HepG2 (cell line): ENCODE measurements around the gene HTR1B. TPM values are rescaled to one million over a fixed set of nuclear protein-coding genes. Genes with fewer than 3 reads are reported as not detected.

Experiments used
- ATAC-seq: fragments of 200-7000 bp; cut with Tn5 transposase; 3 replicates; pipeline ENCODE4 v1.9.1; 2020; ENCODE audit warnings: mild to moderate bottlenecking, moderate library complexity
- BruUV-seq: library from RNA; stranded (reverse); fragments of 400-500 nt; replicated peaks from 2 replicates; lab custom pipeline; 2021; lab: Mats Ljungman, UMichigan
- CTCF ChIA-PET: fragments of 300-600 bp; formaldehyde crosslinking; extraction: SDS; loops from one replicate; lab custom pipeline; 2021; ENCODE audit warnings: low total read pairs, inconsistent platforms, low intra/inter-chr PET ratio; lab: Yijun Ruan, JAX
- POLR2A ChIA-PET: fragments of 350-600 bp; sonication (Branson Sonifier 250); formaldehyde crosslinking; loops from one replicate; lab custom pipeline; 2020; ENCODE audit warnings: antibody characterized with exemption, inconsistent platforms; lab: Yijun Ruan, JAX
- DNase-seq: peaks from one replicate; pipeline ENCODE4 v3.0.0-alpha.2; 2015; ENCODE audit warnings: low spot score
- FAIRE-seq: peaks from 3 replicates; lab custom pipeline; 2011; peaks lifted over from hg19 to GRCh38; lab: Jason Lieb, UNC
- H2AFZ ChIP-seq: one replicate; pipeline ENCODE4 v1.6.1; 2011; ENCODE audit warnings: low read length, inconsistent platforms
- H3K27ac ChIP-seq: fragments of 300-600 bp; 3 replicates; pipeline ENCODE4 v1.8.0; 2011; ENCODE audit warnings: mixed run types, mild to moderate bottlenecking, mixed read lengths, low read length, inconsistent platforms; ENCODE audit not compliant: insufficient read depth; ENCODE audit errors: extremely low read length
- H3K27me3 ChIP-seq, 2 experiments: fragments of 200-600 bp in 1 of 2; 2 replicates in 1 of 2; 3 replicates in 1 of 2; pipeline versions ENCODE4 v1.6.0 to v1.8.0; 2011; ENCODE audit warnings: low read length in 2 of 2, mild to moderate bottlenecking in 2 of 2, moderate library complexity in 2 of 2, inconsistent platforms in 1 of 2; ENCODE audit not compliant: insufficient read depth in 2 of 2, control insufficient read depth in 1 of 2
- H3K36me3 ChIP-seq, 2 experiments: fragments of 200-600 bp in 1 of 2; replicated peaks in 1 of 2; 2 replicates in 1 of 2; 3 replicates in 1 of 2; pipeline versions ENCODE4 v1.5.1 to v1.8.0; 2011; ENCODE audit warnings: low read length in 2 of 2, inconsistent platforms in 1 of 2; ENCODE audit not compliant: insufficient read depth in 2 of 2, control insufficient read depth in 1 of 2
- H3K4me1 ChIP-seq: 2 replicates; pipeline ENCODE4 v1.5.1; 2012; ENCODE audit warnings: low read length, inconsistent platforms; ENCODE audit not compliant: insufficient read depth
- H3K4me2 ChIP-seq: 2 replicates; pipeline ENCODE4 v1.6.0; 2011; ENCODE audit warnings: low read depth, low read length, inconsistent platforms
- H3K4me3 ChIP-seq, 3 experiments: fragments of 200-600 bp in 1 of 3; sonication (generic), shearing (Covaris generic) in 1 of 3; replicated peaks in 1 of 3; 2 replicates each; pipeline ENCODE4 v1.5.1; 2011 to 2016; ENCODE audit warnings: low read length in 3 of 3, inconsistent platforms in 2 of 3, low read depth in 2 of 3, mild to moderate bottlenecking in 2 of 3, control low read depth in 1 of 3, mixed read lengths in 1 of 3; ENCODE audit not compliant: insufficient read depth in 1 of 3
- H3K79me2 ChIP-seq: one replicate; pipeline ENCODE4 v1.6.1; 2011; ENCODE audit warnings: low read length, inconsistent platforms; ENCODE audit not compliant: insufficient read depth
- H3K9ac ChIP-seq: 2 replicates; pipeline ENCODE4 v1.6.0; 2011; ENCODE audit warnings: mild to moderate bottlenecking, low read depth, low read length, inconsistent platforms; ENCODE audit not compliant: insufficient read depth
- H3K9me3 ChIP-seq: 2 replicates; pipeline ENCODE4 v1.5.1; 2012; ENCODE audit warnings: mild to moderate bottlenecking, low read length
- H4K20me1 ChIP-seq: 2 replicates; pipeline ENCODE4 v1.6.0; 2011; ENCODE audit warnings: inconsistent platforms, mild to moderate bottlenecking, low read length, moderate library complexity; ENCODE audit not compliant: insufficient read depth
- AKAP8 ChIP-seq: sonication (generic); formaldehyde crosslinking; IDR thresholded peaks from 2 replicates; pipeline ENCODE4 v1.5.1; 2020; ENCODE audit warnings: mild to moderate bottlenecking, missing genetic modification reagents
- BHLHE40 ChIP-seq: IDR thresholded peaks from 2 replicates; pipeline ENCODE4 v1.6.1; 2011; ENCODE audit warnings: low read length, improper control_type of control experiment
- BORCS8-MEF2B ChIP-seq: sonication (generic); formaldehyde crosslinking; IDR thresholded peaks from 2 replicates; pipeline ENCODE4 v1.8.0; 2022; ENCODE audit warnings: mild to moderate bottlenecking, missing genetic modification reagents
- CBX2 ChIP-seq, 2 experiments: fragments of 200-600 bp in 1 of 2; sonication (generic); formaldehyde crosslinking in 1 of 2; IDR thresholded peaks; 2 replicates each; pipeline versions ENCODE4 v1.7.0 to v1.8.1; 2018 to 2022; ENCODE audit warnings: low read depth in 2 of 2, low read length in 1 of 2, mild to moderate bottlenecking in 1 of 2, missing genetic modification reagents in 1 of 2
- GLI4 ChIP-seq: sonication (generic); formaldehyde crosslinking; IDR thresholded peaks from 2 replicates; pipeline ENCODE4 v1.5.1; 2020; ENCODE audit warnings: missing genetic modification reagents, mild to moderate bottlenecking, moderate library complexity, borderline replicate concordance
- KAT8 ChIP-seq: IDR thresholded peaks from 2 replicates; pipeline ENCODE4 v1.6.1; 2016; ENCODE audit warnings: missing genetic modification reagents, missing compliant biosample characterization
- MTA1 ChIP-seq: sonication (generic); formaldehyde crosslinking; IDR thresholded peaks from 2 replicates; pipeline ENCODE4 v1.4.0; 2020; ENCODE audit warnings: missing genetic modification reagents, mild to moderate bottlenecking, borderline replicate concordance
- MXD3 ChIP-seq: IDR thresholded peaks from 2 replicates; pipeline ENCODE4 v1.6.1; 2016; ENCODE audit warnings: mild to moderate bottlenecking, missing biosample characterization, missing genetic modification reagents
- NONO ChIP-seq, 2 experiments: fragments of 450-650 bp in 1 of 2; sonication (generic) in 1 of 2; formaldehyde crosslinking in 1 of 2; IDR thresholded peaks in 1 of 2; conservative IDR thresholded peaks in 1 of 2; 2 replicates each; pipeline versions ENCODE4 v1.6.1 to v1.8.0; 2017 to 2022; ENCODE audit warnings: mild to moderate bottlenecking in 1 of 2, missing genetic modification reagents in 1 of 2, moderate library complexity in 1 of 2
- NR2C2 ChIP-seq: sonication (generic); formaldehyde crosslinking; IDR thresholded peaks from 2 replicates; pipeline ENCODE4 v1.4.0; 2020; ENCODE audit warnings: missing genetic modification reagents, mild to moderate bottlenecking, moderate library complexity, borderline replicate concordance
- PLRG1 ChIP-seq: fragments of 450-650 bp; conservative IDR thresholded peaks from 2 replicates; pipeline ENCODE4 v1.6.1; 2016
- ZIK1 ChIP-seq: sonication (generic); formaldehyde crosslinking; IDR thresholded peaks from 2 replicates; pipeline ENCODE4 v1.5.0; 2020; ENCODE audit warnings: mild to moderate bottlenecking, low read depth, missing genetic modification reagents, borderline replicate concordance
- ZNF383 ChIP-seq: sonication (generic); formaldehyde crosslinking; IDR thresholded peaks from 2 replicates; pipeline ENCODE4 v1.4.0; 2020; ENCODE audit warnings: missing genetic modification reagents, mild to moderate bottlenecking, borderline replicate concordance
- ZNF431 ChIP-seq: sonication (generic); formaldehyde crosslinking; IDR thresholded peaks from 2 replicates; pipeline ENCODE4 v1.9.0; 2022; ENCODE audit warnings: missing genetic modification reagents, low read depth, mild to moderate bottlenecking, borderline replicate concordance
- ZNF746 ChIP-seq: sonication (generic); formaldehyde crosslinking; IDR thresholded peaks from 2 replicates; pipeline ENCODE4 v1.8.0; 2022; ENCODE audit warnings: mild to moderate bottlenecking, missing genetic modification reagents
- ZNF761 ChIP-seq: sonication (generic); formaldehyde crosslinking; conservative IDR thresholded peaks from 2 replicates; pipeline ENCODE4 v1.4.0; 2020; ENCODE audit warnings: mild to moderate bottlenecking, missing genetic modification reagents
- ZNF781 ChIP-seq: sonication (generic); formaldehyde crosslinking; IDR thresholded peaks from 2 replicates; pipeline ENCODE4 v1.5.1; 2020; ENCODE audit warnings: borderline replicate concordance, mild to moderate bottlenecking, missing genetic modification reagents; ENCODE audit errors: not compliant biosample characterization
- in situ Hi-C: cut with HindIII; loops from 2 replicates; pipeline ENCODE4 v1.10.0; 2017; ENCODE audit warnings: low pct_unique_long_range_greater_than_20kb; ENCODE audit not compliant: extremely low pct_ligation_motif_present
- intact Hi-C: fragments of 100-400 bp; cut with micrococcal nuclease; formaldehyde crosslinking; loops from one replicate; pipeline ENCODE4 v1.10.0; 2022; ENCODE audit not compliant: unreplicated experiment
- polyA plus RNA-seq, 8 experiments: library from polyadenylated mRNA; depleted of rRNA in 3 of 8; stranded (reverse) in 7 of 8; unstranded in 1 of 8; fragments of >200 nt; fragmentation: Illumina TruSeq in 4 of 8; extraction: Trizol in 4 of 8; gene quantifications; 2 replicates each; pipeline versions ENCODE4 v1.2.1 to v1.2.3, GENCODE V29; 2011 to 2016; ENCODE audit warnings: low read depth in 4 of 8, missing spikeins in 1 of 8, mixed read lengths in 1 of 8; ENCODE audit not compliant: insufficient read depth in 1 of 8
- total RNA-seq, 5 experiments: library from RNA; depleted of rRNA; stranded (reverse); fragments of >200 nt; fragmentation: Illumina TruSeq; extraction: Trizol; gene quantifications; 2 replicates each; pipeline ENCODE4 v1.2.3, GENCODE V29; 2016; ENCODE audit warnings: low read depth in 1 of 5
- TF ChIP-seq, protein P1 (sequence below): sonication (generic); formaldehyde crosslinking; IDR thresholded peaks from 2 replicates; pipeline ENCODE4 v1.8.0; 2022; ENCODE audit warnings: mild to moderate bottlenecking, missing genetic modification reagents, moderate library complexity
- TF ChIP-seq, protein P2 (sequence below): sonication (generic); formaldehyde crosslinking; IDR thresholded peaks from 2 replicates; pipeline ENCODE4 v1.4.0; 2020; ENCODE audit warnings: missing genetic modification reagents

The HTR1B gene
- total and polyA plus RNA-seq, 2 of the 13 experiments (the other 11 are each of a cell fraction or from before 2014, with no cell fraction given): not detected

DNA sequence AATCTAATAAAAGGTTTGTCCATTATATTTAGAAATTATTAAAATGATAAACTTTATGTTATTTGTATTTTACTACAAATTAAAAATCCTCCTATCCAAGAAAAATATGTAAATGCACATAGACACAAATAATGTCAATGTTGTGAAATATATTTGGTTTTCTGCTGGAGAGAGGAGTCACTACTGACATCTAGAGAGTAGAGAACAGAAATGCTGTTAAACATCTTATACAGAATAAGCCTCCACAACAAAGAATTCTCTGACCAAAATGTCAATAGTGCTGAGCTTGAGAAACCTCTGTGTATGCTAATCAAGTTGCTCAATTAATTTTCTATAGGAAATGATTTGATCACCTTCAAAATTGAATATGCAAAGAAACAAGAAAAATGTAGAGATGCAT is 12.4 kb downstream of the HTR1B start:
- H3K4me2 ChIP-seq: no peak overlapping the region
- intact Hi-C loops (loop anchor here (10.0 kb wide), 1 partner anchor 1556 kb away; no protein-coding TSS in a partner anchor), in situ Hi-C loops (no loop called here)
- DNase-seq: no peak
- CTCF ChIA-PET: no interaction called here
- no peaks in the 10 kb centered on the region for H3K9me3 ChIP-seq
- TF ChIP-seq ZNF781: no peak
- TF ChIP-seq NR2C2 (CRISPR knock-in tag): no peak
- TF ChIP-seq BORCS8-MEF2B (CRISPR knock-in tag): no peak
- TF ChIP-seq, protein P1, sequence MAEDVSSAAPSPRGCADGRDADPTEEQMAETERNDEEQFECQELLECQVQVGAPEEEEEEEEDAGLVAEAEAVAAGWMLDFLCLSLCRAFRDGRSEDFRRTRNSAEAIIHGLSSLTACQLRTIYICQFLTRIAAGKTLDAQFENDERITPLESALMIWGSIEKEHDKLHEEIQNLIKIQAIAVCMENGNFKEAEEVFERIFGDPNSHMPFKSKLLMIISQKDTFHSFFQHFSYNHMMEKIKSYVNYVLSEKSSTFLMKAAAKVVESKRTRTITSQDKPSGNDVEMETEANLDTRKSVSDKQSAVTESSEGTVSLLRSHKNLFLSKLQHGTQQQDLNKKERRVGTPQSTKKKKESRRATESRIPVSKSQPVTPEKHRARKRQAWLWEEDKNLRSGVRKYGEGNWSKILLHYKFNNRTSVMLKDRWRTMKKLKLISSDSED: no peak
- TF ChIP-seq ZNF383: no peak
- no peak for TF ChIP-seq BHLHE40
- TF ChIP-seq GLI4 (CRISPR knock-in tag): no peak
- TF ChIP-seq, protein P2, sequence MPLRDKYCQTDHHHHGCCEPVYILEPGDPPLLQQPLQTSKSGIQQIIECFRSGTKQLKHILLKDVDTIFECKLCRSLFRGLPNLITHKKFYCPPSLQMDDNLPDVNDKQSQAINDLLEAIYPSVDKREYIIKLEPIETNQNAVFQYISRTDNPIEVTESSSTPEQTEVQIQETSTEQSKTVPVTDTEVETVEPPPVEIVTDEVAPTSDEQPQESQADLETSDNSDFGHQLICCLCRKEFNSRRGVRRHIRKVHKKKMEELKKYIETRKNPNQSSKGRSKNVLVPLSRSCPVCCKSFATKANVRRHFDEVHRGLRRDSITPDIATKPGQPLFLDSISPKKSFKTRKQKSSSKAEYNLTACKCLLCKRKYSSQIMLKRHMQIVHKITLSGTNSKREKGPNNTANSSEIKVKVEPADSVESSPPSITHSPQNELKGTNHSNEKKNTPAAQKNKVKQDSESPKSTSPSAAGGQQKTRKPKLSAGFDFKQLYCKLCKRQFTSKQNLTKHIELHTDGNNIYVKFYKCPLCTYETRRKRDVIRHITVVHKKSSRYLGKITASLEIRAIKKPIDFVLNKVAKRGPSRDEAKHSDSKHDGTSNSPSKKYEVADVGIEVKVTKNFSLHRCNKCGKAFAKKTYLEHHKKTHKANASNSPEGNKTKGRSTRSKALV (CRISPR knock-in tag): no peak
- no peak for TF ChIP-seq ZNF746 (CRISPR knock-in tag)
- no peak for TF ChIP-seq MTA1 (CRISPR knock-in tag)
- TF ChIP-seq CBX2 (IDR thresholded peaks at IDR 0.05; ENCODE audit: low read depth, low read length): no peak
- TF ChIP-seq CBX2 (CRISPR knock-in tag; IDR thresholded peaks at IDR 0.05; ENCODE audit: low read depth): no peak
- no peak for TF ChIP-seq MXD3
- no peak for TF ChIP-seq ZNF761 (CRISPR knock-in tag)
- no peak for TF ChIP-seq NONO (IDR thresholded peaks at IDR 0.05)
- no peak for TF ChIP-seq NONO (CRISPR knock-in tag; conservative IDR thresholded peaks at IDR 0.05)
- no peak for TF ChIP-seq KAT8 (CRISPR knock-in tag)
- TF ChIP-seq ZIK1 (CRISPR knock-in tag): no peak
- no peak for TF ChIP-seq ZNF431 (CRISPR knock-in tag)
- TF ChIP-seq PLRG1: no peak
- TF ChIP-seq AKAP8: no peak
- H3K27me3 ChIP-seq: no peaks in the 10 kb centered on the region
- no peak overlapping the region for H3K27ac ChIP-seq
- H3K36me3 ChIP-seq: no peaks in the 10 kb centered on the region
- H3K79me2 ChIP-seq: no peaks in the 10 kb centered on the region
- no peaks in the 10 kb centered on the region for H4K20me1 ChIP-seq
- no TSS peak for BruUV-seq
- no peaks in the 10 kb centered on the region for H3K4me1 ChIP-seq
- no peak overlapping the region for H3K9ac ChIP-seq
- POLR2A ChIA-PET: no interaction called here
- no peak overlapping the region for H3K4me3 ChIP-seq
- no peak overlapping the region for H2AFZ ChIP-seq
- FAIRE-seq: no peak
- no peak for ATAC-seq
